ENCODE results near the gene FBLN1. TPM values are rescaled to one million over a fixed set of nuclear protein-coding genes. Genes with fewer than 3 reads are reported as not detected.
A peak's percentile ranks its signal among the peaks of the same experiment; 100 is the strongest.

FBLN1 gene
- total and polyA plus RNA-seq, 2 of the 8 experiments (the other 6 are each of a cell fraction or from before 2014, with no cell fraction given): 159 to 168 TPM

DNA sequence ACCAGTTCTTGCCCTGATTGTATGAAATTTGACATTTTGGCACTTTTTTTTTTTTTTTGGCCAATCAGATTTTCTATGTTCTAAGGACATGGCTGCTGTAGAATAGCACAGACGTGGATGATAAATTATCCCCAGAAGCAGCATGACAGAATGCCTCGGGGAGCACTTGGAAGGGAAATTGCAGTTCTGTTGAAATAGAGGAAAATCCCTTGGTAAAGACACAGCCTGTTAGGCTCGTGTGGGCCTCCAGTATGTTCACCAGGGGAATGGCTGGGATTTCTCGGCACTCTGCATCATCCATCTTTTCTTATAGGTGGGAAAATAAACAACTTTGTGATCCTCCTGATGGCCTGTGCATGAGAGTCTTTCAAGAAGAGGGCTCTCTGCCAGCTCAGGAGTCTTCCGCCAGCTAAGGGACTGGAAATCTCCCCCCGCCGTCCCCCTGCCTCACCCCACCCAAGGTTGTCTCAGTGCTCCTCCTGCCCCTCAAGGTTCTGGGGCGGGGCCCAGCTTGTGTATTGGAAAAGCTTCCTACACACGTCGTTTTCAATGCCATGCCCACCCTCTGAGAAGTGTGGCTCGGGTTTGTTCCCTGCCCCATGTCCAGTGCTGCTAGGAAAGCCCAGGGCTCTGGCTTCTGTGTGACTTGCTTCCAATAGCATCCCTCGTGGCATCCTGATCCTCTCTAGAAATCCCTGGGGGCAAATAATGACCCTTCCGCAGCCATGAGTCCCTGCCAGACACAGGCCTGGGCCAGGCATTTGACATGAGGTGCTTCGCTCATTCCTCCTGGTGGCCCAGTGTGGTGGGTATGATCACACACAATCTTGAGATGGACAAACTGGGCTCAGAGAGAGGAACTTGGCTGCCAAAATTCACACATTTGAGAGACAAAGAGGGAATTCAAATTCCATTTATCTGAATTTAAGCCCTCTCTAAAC is 98.4 kb downstream of the FBLN1 start:
- H3K79me2 ChIP-seq (ENCODE audit: control insufficient read depth in 1 of 2, insufficient read depth in 2 of 2, low read length in 2 of 2): no peaks in the 10 kb centered on the region
- no peak overlapping the region for H3K18ac ChIP-seq (ENCODE audit: extremely low read depth, low read length)
- H3K9me3 ChIP-seq (ENCODE audit: insufficient read depth in 2 of 2, low read depth in 1 of 2, low read length in 1 of 2): no peaks in the 10 kb centered on the region
- H3K56ac ChIP-seq (replicated peaks; ENCODE audit: insufficient read length, low read depth, low read length): no peak overlapping the region
- H4K91ac ChIP-seq (replicated peaks; ENCODE audit: insufficient read length, low read length): no peak overlapping the region
- peaks cover 0 to 6% (median 2%) of the 10 kb centered on the region in 4 experiments; a peak in 3 of 7 replicates for H3K4me1 ChIP-seq (replicated peaks in 1 of 4; ENCODE audit: control insufficient read depth in 3 of 4, insufficient read depth in 4 of 4, low read length in 3 of 4)
- H3K23me2 ChIP-seq (ENCODE audit: low read depth, low read length): no peaks in the 10 kb centered on the region
- H2BK15ac ChIP-seq (ENCODE audit: low read length): no peak overlapping the region
- no peak overlapping the region for H3K4me3 ChIP-seq (ENCODE audit: extremely low read depth in 1 of 4, insufficient read depth in 2 of 4, low read depth in 3 of 4, low read length in 4 of 4)
- H3K27me3 ChIP-seq (replicated peaks in 1 of 4; ENCODE audit: control insufficient read depth in 3 of 4, extremely low read depth in 1 of 4, insufficient read depth in 3 of 4, low read length in 3 of 4): no peaks in the 10 kb centered on the region
- no peak overlapping the region for H2BK20ac ChIP-seq (ENCODE audit: low read length)
- no peak overlapping the region for H2AFZ ChIP-seq (ENCODE audit: low read length)
- no peak for FAIRE-seq
- POLR2A ChIA-PET (ENCODE audit: partially characterized antibody): no interaction called here
- H2BK120ac ChIP-seq (replicated peaks; ENCODE audit: low read depth, low read length): no peak overlapping the region
- 88% methylated on average over 11 of the region's 14 CpGs; no CpG with 5 or more reads in 1 of the 2 experiments for WGBS, 2 experiments (ENCODE audit: extremely low coverage in 1 of 2, insufficient coverage in 1 of 2, insufficient read length in 1 of 2, insufficient replicate concordance in 2 of 2, low coverage in 1 of 2, low lambda C conversion rate in 2 of 2, missing lambda C conversion rate in 1 of 2)
- H2AK5ac ChIP-seq (ENCODE audit: low read depth, low read length): no peak overlapping the region
- DNase-seq (ENCODE audit: low read depth in 1 of 2, low spot score in 2 of 2): no peak
- H3K36me3 ChIP-seq (ENCODE audit: control insufficient read depth in 2 of 4, insufficient read depth in 4 of 4, low read length in 3 of 4): no peaks in the 10 kb centered on the region
- no peaks in the 10 kb centered on the region; the same call in 1 of the 2 replicates for H3K79me1 ChIP-seq (ENCODE audit: low read depth, low read length)
- no peak overlapping the region for H3K9ac ChIP-seq (replicated peaks in 1 of 4; ENCODE audit: extremely low read depth in 1 of 4, low read depth in 3 of 4, low read length in 3 of 4)
- H3K27ac ChIP-seq (ENCODE audit: low read depth, low read length): no peak overlapping the region
- H2BK12ac ChIP-seq (ENCODE audit: low read depth, low read length): no peak overlapping the region
- no peak overlapping the region for H2BK5ac ChIP-seq (ENCODE audit: low read depth, low read length)
- H3K4me2 ChIP-seq (ENCODE audit: insufficient read depth in 1 of 2, low read depth in 2 of 2, low read length in 2 of 2): no peak overlapping the region
- H4K5ac ChIP-seq (ENCODE audit: insufficient read length, low read depth, low read length): no peak overlapping the region
- CTCF ChIA-PET (ENCODE audit: partially characterized antibody): interaction anchor here (2.3 kb wide), 1 partner anchor 23 kb away, joined by 9 read pairs; no protein-coding TSS in a partner anchor
- peak overlapping the region; percentile 69 for H4K8ac ChIP-seq (ENCODE audit: extremely low read depth, insufficient read depth, low read length)
- H4K20me1 ChIP-seq (replicated peaks in 1 of 2; ENCODE audit: control insufficient read depth in 1 of 2, insufficient read depth in 2 of 2, low read length in 2 of 2): peaks cover 0 to 3% of the 10 kb centered on the region in 2 experiments
- no peak overlapping the region for H3K23ac ChIP-seq (ENCODE audit: insufficient read length)
- H3K14ac ChIP-seq (ENCODE audit: insufficient read length): no peak overlapping the region
- no peak overlapping the region for H3K4ac ChIP-seq (replicated peaks; ENCODE audit: insufficient read length, low read depth, low read length)
- no peak for TF ChIP-seq TEAD4 (IDR thresholded peaks at IDR 0.05; ENCODE audit: low read depth, low read length)
- TF ChIP-seq TAF7 (optimal IDR thresholded peaks at IDR 0.05; ENCODE audit: borderline replicate concordance, low read depth, low read length): no peak
- no peak for TF ChIP-seq CHD2 (IDR thresholded peaks at IDR 0.05; ENCODE audit: low read length)

Measured in H1 (cell line).